HG03139 (cell line): ENCODE results near the gene SLAMF7.
"Not testable (repeated sequence)": the region's sequence is repeated elsewhere in the genome, so short reads cannot be mapped to it uniquely, and the experiment has no call there.

ENCODE experiments used
- ATAC-seq: cut with Tn5 transposase; IDR thresholded peaks from one replicate; pipeline ENCODE4 v1.9.1; 2021; ENCODE audit not compliant: unreplicated experiment

Gene SLAMF7

GRCh38 chr1:160739098-160739511, at the start of gene SLAMF7:
TSS of gene SLAMF7 (plus strand) at chr1:160739247. CDS start at chr1:160739302, 55 bp downstream.
- ATAC-seq: peak; percentile 54

GRCh38 chr1:160692390-160692789, 46.7 kb upstream of the SLAMF7 start:
- ATAC-seq: not testable (repeated sequence)

- no peak for ATAC-seq
These were observed 36.9 kb upstream of the SLAMF7 start for GRCh38 chr1:160702100-160702499.

- no peak for ATAC-seq
These were observed 34.8 kb upstream of the SLAMF7 start for GRCh38 chr1:160704250-160704649.

- not testable (repeated sequence) for ATAC-seq
These were observed 33.8 kb upstream of the SLAMF7 start for GRCh38 chr1:160705212-160705621.

GRCh38 chr1:160705742-160706141, 33.3 kb upstream of the SLAMF7 start:
- ATAC-seq: no peak

GRCh38 chr1:160706526-160707235, 32.4 kb upstream of the SLAMF7 start:
- ATAC-seq: no peak

- no peak for ATAC-seq
These were observed 31.6 kb upstream of the SLAMF7 start for GRCh38 chr1:160707236-160708064.

GRCh38 chr1:160708118-160708517, 30.9 kb upstream of the SLAMF7 start:
- ATAC-seq: no peak

- no peak for ATAC-seq
These were observed 30.2 kb upstream of the SLAMF7 start for GRCh38 chr1:160708801-160709200.

- ATAC-seq: no peak
These were observed 29.3 kb upstream of the SLAMF7 start for GRCh38 chr1:160709715-160710114.

- ATAC-seq: no peak
These were observed 28.4 kb upstream of the SLAMF7 start for GRCh38 chr1:160710517-160711252.

GRCh38 chr1:160711276-160711601, 27.8 kb upstream of the SLAMF7 start:
- no peak for ATAC-seq

- no peak for ATAC-seq
These were observed 27.3 kb upstream of the SLAMF7 start, which contains the start of gene CD48 for GRCh38 chr1:160711602-160712311. TSS of gene CD48 (minus strand) at chr1:160711822. CDS start at chr1:160711763, 59 bp downstream.

GRCh38 chr1:160712525-160713080, 26.4 kb upstream of the SLAMF7 start:
- peak; percentile 29 for ATAC-seq

GRCh38 chr1:160713161-160713560, 25.9 kb upstream of the SLAMF7 start:
- ATAC-seq: no peak

GRCh38 chr1:160714034-160714648, 24.9 kb upstream of the SLAMF7 start:
- not testable (repeated sequence) for ATAC-seq

GRCh38 chr1:160716013-160716412, 23.0 kb upstream of the SLAMF7 start:
- no peak for ATAC-seq

GRCh38 chr1:160717306-160717705, 21.7 kb upstream of the SLAMF7 start:
- ATAC-seq: no peak

GRCh38 chr1:160718210-160718609, 20.8 kb upstream of the SLAMF7 start:
- no peak for ATAC-seq
